AG09309 (cell line): ENCODE measurements around the gene TEDC1.

Experiments used
- DNase-seq: peaks from one replicate; pipeline ENCODE4 v3.0.0-alpha.2; 2010; ENCODE audit warnings: low read depth
- H3K4me3 ChIP-seq: 2 replicates; pipeline ENCODE4 v1.5.1; 2011; ENCODE audit warnings: mild to moderate bottlenecking, low read depth, low read length, moderate library complexity; ENCODE audit not compliant: control insufficient read depth
- CTCF ChIP-seq: IDR thresholded peaks from 2 replicates; pipeline ENCODE4 v1.5.1; 2011; ENCODE audit warnings: mild to moderate bottlenecking, low read depth, low read length, inconsistent platforms; ENCODE audit not compliant: insufficient read depth, control insufficient read depth; ENCODE audit errors: missing control alignments

Gene TEDC1

GRCh38 chr14:105493921-105494605 lies 3.0 kb downstream of the TEDC1 start:
- no peak for TF ChIP-seq CTCF
- DNase-seq: no peak
- no peak overlapping the region for H3K4me3 ChIP-seq

- H3K4me3 ChIP-seq: no peak overlapping the region
- DNase-seq: no peak
- TF ChIP-seq CTCF: no peak
These were observed 3.5 kb downstream of the TEDC1 start for GRCh38 chr14:105494606-105494929.

- no peak for DNase-seq
- TF ChIP-seq CTCF: no peak
- H3K4me3 ChIP-seq: no peak overlapping the region
These were observed 4.3 kb downstream of the TEDC1 start for GRCh38 chr14:105495101-105495989.

- no peak for DNase-seq
- TF ChIP-seq CTCF: no peak
- H3K4me3 ChIP-seq: no peak overlapping the region
These were observed 5.2 kb downstream of the TEDC1 start for GRCh38 chr14:105495990-105496830.

- no peak overlapping the region for H3K4me3 ChIP-seq
- TF ChIP-seq CTCF: no peak
- no peak for DNase-seq
These were observed 6.0 kb downstream of the TEDC1 start for GRCh38 chr14:105496831-105497591.
